ENCODE results near the gene ERI3.

ERI3 gene

GRCh38 chr1:44282704-44283426 lies 72.2 kb downstream of the ERI3 start:
- no peak for DNase-seq

DNA sequence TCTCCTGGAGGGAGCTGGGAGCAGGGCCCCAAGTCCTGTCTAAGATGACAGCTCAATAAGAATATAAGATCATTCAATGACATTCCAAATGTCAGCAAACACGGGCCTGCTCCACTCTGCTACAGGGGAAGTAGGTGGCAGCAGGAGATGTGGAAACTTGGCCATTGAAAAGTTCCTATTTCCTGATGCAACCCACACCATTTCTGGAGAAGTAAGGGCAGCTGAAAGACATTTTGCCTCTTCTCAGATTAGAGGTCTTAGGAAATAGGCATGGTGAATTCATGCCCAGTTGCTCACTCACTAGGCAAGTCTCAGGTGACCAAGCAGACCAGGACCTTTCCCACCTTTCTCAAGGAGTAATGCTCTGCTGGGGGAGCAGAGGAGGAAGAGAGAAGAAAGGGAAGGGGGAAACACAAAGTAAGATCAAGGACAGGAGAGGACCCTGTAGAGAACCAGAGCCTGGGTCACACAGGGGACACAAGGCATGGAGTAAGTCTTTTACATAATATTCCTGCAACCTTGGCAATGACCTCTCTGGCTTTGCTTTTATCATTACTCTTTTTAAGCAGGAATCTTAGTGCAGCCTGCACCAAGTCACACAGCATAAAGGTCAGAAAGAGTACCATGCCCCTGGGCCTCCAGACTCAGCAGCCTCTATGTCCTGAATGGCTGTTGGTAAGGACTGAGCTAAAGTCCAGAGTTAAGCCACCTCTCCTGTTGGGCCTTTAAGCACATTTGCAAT lies 72.9 kb downstream of the ERI3 start:
- DNase-seq, result no peak

DNA sequence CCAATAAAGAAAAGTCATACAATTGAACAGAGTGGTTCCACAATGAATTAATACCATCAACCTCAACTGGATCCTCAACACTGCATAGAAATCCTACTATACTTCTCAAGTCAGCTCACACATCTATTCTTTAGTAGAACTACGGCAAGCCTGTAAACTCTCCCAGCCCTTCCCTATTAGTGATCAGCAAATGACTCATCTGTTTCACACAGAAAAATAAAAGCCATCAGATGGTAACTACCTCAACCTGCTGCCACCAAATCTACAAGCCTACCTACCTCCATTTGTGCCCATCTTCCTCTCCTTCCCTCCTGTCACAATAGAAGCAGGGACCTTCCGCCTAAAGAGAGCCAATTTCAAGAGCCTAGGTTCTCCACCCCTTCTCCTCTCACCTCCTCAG lies 78.2 kb downstream of the ERI3 start:
- no peak for DNase-seq

GRCh38 chr1:44275991-44276405 lies 79.1 kb downstream of the ERI3 start:
- peak; percentile 62 for DNase-seq

DNA sequence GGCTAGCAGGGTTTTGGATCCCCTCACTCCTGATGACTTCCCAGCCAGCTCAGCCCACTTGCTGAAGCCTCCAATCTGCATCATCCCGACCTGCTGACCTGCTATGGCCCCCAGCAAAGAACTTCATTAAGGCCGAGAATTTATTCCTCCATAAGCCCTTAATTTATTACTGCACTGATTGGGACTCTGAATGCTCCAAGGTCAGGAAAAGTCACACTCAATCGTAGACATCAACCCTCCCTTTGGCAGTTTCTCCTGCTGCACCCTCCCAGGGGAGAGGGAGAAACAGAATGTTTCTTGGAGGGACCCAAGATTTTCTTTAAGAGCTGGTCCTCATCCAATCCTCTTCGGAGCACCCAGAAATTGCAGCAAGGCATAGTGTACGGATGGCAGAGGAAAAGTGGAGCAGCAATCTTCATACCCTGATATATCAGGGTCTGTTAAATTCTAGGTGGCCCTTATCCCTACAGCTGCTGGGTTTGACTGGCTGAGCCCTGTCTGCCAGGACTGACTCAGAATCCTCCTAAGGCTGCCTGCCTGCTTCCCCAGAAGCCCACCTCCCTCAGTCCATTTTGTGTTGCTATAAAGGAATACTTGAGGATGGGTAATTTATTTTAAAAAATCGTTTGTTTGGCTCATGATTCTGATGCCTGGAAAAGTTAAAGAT lies 79.6 kb downstream of the ERI3 start:
- no peak for DNase-seq

DNA sequence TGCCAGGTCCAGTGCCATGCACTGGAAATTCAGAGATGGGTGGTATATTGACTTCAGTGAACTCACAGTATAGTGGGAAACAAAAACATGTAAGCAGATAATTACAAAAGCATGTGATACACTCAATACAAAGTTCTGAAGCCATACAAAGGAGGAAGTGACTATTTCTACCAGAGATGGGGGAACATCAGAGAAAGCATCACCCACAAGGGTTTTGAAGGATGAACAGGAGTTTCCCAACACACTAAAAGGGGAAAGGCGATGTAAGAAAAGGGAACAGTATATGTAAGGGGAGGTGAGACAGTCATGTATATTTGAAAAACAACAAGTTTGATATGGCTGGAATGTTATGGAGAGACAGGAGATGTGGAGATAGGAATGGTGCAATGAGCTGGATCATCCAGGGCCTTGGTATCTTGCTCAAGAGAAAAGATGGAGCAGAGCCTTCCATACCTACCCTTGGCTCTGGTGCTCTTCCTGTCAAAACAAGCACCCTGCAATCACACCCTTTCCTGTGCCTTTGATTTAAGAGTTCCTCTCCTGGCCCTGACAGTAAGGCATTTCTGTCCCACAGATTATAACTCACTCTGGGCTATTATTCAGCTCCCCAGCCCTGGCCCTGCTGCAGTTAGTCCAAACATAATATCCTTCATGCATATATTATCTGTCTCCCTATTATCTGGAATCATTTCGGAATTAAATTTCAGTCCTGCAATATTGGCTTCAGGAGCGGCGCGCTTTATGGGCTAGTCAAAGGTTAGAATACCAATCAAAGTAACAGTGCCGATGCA lies 81.3 kb downstream of the ERI3 start:
- DNase-seq, result no peak

DNA sequence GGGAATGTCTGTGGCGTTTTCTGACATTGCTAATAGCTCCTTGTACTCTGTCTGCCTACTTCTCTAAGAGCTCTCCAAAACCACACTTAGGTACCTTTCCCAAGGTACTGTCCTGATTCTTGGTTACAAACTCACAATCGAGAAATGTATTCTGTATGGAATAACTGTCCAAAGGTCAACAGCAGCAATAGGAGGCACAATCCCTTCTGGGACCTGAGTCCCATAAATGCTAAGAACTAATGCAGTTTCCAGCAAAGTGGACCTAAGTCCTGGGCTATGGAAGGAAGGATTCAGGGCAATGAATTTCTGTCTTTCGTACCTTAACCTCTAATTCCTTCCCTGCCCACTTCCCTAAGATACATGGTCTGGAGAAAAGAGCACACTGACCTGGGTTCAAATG lies 82.1 kb downstream of the ERI3 start:
- no peak for DNase-seq

GRCh38 chr1:44271646-44272045 lies 83.4 kb downstream of the ERI3 start:
- no peak for DNase-seq

- no peak for DNase-seq
These were observed 84.1 kb downstream of the ERI3 start for GRCh38 chr1:44270686-44271628.

DNA sequence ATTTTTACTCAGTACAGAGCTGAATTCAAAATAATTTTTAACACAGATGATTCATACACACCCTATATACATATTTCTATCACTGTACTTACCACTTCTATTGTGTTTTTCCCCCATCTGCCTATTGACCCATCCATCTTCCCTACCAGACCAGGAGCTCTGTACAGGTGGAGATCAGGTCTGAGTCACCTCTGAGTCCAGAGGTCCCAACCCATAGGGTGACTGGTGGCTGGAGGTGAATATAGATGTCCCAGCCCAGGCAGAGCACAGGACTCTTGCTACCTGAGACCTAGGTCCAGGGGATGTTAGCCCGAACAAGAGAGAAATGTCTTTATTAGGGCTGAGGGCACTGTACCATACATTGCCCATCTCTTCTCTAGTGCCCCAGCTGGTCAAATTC lies 87.0 kb downstream of the ERI3 start:
- DNase-seq, result no peak

GRCh38 chr1:44267438-44267837 lies 87.6 kb downstream of the ERI3 start:
- DNase-seq, result no peak

- DNase-seq, result no peak
These were observed 88.4 kb downstream of the ERI3 start for GRCh38 chr1:44266400-44267344.

DNA sequence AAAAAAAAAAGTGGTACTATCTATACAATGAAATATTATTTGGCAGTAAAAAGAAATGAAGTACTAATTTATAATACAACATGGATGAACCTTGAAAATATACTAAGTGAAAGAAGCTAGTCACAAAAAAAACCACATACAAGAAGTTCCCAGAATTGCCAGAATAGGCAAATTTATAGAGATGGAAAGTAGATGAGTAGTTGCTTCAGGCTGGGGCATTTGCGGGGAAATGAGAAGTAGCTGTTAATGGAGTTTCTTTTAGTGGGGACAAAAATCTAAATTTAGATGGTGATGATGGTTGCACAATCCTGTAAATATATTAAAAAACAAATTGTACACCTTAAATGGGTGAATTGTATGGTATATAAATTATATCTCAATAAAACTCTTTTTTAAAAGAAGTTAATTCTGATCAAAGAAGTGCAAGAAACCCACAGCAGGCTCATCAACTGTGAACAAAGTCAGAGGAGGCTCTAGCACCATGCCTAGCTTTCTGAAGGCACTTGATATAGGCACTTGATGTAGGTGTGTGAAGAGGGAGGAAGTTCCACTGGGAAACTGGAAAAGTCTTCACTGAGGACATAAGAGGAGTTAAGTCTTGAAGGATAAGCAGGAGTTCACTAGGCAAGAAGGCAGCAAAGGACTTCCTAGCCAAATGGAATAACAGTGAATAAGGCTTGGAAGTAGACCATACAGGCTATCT lies 89.2 kb downstream of the ERI3 start:
- no peak for DNase-seq

GRCh38 chr1:44264451-44264771 lies 90.6 kb downstream of the ERI3 start:
- no peak for DNase-seq

GRCh38 chr1:44263568-44264450 lies 91.2 kb downstream of the ERI3 start:
- no peak for DNase-seq

GRCh38 chr1:44262816-44263567 lies 92.1 kb downstream of the ERI3 start:
- no peak for DNase-seq

GRCh38 chr1:44262414-44262813 lies 92.6 kb downstream of the ERI3 start:
- no peak for DNase-seq

GRCh38 chr1:44261962-44262361 lies 93.1 kb downstream of the ERI3 start:
- DNase-seq, result no peak
